Measurements from ENCODE around the gene UTP14C. TPM values are rescaled to one million over a fixed set of nuclear protein-coding genes. Genes with fewer than 3 reads are reported as not detected.
A peak's percentile ranks its signal among the peaks of the same experiment; 100 is the strongest.
"Not testable (repeated sequence)": the region's sequence is repeated elsewhere in the genome, so short reads cannot be mapped to it uniquely, and the experiment has no call there.

UTP14C gene
- total RNA-seq, 2 donors from 2014 or later, result 19.9 to 20.9 TPM

- ATAC-seq (peak; percentile 46), DNase-seq (peak in 1 of 2 donors; percentile 23)
- intact Hi-C loops (cut with DNase I, micrococcal nuclease), result no loop called here
These were observed 5.1 kb downstream of the UTP14C start for GRCh38 chr13:52029569-52029968.

DNA sequence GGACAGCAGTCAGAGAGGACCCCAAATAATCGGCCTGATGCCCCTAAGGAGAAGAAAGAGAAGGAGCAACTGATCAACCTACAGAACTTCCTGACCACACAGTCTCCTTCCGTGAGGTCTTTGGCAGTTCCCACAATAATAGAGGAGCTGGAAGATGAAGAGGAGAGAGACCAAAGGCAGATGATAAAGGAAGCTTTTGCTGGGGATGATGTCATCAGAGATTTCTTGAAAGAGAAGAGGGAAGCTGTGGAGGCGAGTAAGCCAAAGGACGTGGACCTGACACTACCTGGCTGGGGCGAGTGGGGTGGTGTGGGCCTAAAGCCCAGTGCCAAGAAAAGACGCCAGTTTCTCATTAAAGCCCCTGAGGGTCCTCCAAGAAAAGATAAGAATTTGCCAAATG, 5.9 kb downstream of the UTP14C start:
- intact Hi-C loops (cut with DNase I, micrococcal nuclease); DNase-seq; ATAC-seq: not testable (repeated sequence)

- ATAC-seq (no peak), DNase-seq (no peak)
- intact Hi-C loops (cut with DNase I, micrococcal nuclease), result no loop called here
These were observed 8.5 kb downstream of the UTP14C start for GRCh38 chr13:52033039-52033438.

DNA sequence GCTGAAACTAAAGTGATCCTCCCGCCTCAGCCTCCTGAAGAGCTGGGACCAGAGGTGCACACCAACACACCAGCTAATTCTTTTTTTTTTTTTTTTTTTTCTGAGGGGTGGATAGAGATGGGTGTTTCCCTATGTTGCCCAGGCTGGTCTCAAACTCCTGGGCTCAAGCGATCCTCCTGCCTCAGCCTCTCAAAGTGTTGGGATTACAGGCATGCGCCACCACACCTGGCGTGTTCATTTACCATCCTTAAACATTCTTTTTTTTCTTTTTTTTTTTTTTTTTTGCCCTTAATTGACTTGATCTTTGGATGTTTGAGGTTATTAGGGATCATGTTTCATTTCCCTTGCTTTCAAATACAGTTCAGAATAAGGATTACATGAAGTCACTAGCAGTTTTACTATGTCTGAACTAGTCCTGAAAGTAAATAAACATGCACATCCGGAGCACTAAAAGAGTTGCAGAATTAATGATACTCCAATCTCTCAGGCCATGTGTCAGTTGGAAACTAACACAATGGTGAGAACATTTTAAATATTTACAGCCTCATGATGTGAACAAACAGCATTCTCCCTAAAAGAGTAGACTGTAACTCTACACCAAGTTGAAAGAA, 10.2 kb downstream of the UTP14C start:
- intact Hi-C loops (cut with DNase I, micrococcal nuclease), result no loop called here
- DNase-seq, result no peak
- no peak for ATAC-seq

DNA sequence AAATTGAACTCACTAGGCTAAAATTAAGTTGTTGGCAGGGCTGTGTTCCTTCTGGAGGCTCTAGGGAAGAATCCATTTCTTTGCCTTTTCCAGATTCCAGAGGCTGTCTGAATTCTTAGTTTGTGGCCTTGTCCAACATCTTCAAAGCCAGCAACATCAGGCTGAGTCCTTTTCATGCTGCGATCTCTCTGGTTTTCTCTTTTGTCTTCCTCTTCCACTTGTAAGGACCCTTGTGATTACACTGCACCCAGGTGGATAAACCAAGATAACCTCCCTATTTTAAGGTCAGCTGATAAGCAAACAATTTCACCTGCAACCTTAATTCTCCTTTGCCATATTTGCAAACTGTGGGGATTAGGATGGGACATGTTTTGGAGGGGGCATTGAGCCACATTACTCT, 11.5 kb downstream of the UTP14C start:
- no peak for ATAC-seq
- no peak for DNase-seq
- intact Hi-C loops (cut with DNase I, micrococcal nuclease), result no loop called here

DNA sequence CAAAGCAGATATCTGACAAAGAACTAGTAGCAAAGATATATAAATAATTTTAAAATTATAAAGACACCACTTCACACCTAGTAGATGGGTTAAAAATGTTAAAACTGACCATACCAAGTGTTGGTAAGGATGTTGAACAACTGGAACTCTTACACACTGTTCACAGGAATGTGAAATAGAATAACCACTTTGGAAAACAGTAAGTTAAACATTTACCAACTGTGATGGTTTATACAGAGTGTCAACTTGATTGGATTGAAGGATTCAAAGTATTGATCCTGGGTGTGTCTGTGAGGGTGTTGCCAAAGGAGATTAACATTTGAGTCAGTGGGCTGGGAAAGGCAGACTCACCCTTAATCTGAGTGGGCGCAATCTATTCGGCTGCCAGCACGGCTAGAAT, 19.2 kb downstream of the UTP14C start:
- ATAC-seq (no peak), DNase-seq (no peak)
- intact Hi-C loops (cut with DNase I, micrococcal nuclease), result no loop called here

DNA sequence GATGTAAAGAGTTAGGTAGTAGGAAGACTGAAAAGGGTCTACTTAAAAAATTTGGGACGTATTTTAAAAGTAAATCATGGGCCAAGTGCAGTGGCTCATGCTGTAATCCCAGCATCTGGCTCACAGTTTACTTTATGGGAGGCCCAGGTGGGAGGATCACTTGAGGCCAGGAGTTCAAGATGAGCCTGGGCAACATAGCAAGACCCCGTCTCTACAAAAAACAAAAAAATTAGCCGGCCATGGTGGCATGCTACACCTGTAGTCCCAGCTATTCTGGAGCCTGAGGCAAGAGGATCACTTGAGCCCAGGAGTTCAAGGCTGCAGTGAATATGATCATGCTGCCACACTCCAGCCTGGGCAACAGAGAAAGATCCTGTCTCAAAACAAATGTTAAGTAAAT, 23.0 kb downstream of the UTP14C start:
- DNase-seq (no peak), ATAC-seq (no peak)
- intact Hi-C loops (cut with DNase I, micrococcal nuclease), result no loop called here

DNA sequence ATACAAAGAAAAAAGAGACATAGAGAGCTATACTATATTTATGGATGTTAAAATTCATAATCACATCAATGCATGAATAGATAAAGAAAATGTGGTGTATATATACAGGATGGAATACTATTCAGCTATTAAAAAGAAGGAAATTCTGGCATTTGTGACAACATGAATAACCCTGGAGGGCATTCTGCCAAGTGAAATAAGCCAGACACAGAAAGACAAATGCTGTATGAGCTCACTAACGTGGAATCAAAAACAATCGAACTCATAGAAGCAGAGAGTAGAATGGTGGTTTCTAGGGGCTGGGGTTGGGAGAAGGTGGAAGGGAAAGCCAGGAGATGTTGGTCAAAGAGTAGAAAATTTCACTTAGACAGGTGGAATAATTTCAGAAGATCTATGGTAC, 24.0 kb downstream of the UTP14C start:
- ATAC-seq (no peak), DNase-seq (no peak)
- intact Hi-C loops (cut with DNase I, micrococcal nuclease), result no loop called here

GRCh38 chr13:52051400-52051799, 26.9 kb downstream of the UTP14C start:
- ATAC-seq, result no peak
- intact Hi-C loops (cut with DNase I, micrococcal nuclease), result no loop called here
- no peak for DNase-seq

- intact Hi-C loops (cut with DNase I, micrococcal nuclease), result no loop called here
- ATAC-seq (no peak), DNase-seq (no peak)
These were observed 29.0 kb downstream of the UTP14C start for GRCh38 chr13:52053460-52053859.

GRCh38 chr13:52061064-52061463, 36.6 kb downstream of the UTP14C start:
- DNase-seq; ATAC-seq; intact Hi-C loops (cut with DNase I, micrococcal nuclease): not testable (repeated sequence)

DNA sequence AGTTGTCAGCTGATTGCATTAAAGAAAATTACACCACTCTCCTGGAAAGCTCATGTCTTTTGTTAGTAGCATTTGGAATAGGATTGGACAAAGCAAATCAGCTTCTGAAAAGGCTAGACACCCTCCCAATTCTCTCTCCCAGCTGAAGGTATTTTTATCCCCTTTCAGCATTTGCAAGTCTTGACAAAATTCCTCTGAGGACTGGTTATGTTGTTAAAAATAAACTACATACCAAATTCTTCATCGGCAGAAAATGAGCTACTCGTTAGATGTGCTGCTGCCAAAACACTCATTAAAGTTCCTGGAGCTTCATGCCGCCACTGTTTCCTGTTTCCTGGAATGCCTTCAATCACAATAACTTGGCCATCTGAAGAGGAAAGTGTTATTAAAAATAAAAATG, 37.1 kb downstream of the UTP14C start:
- intact Hi-C loops (cut with DNase I, micrococcal nuclease), result no loop called here
- ATAC-seq, result no peak
- DNase-seq, result no peak

GRCh38 chr13:52067237-52067636, 42.7 kb downstream of the UTP14C start:
- ATAC-seq (no peak), DNase-seq (no peak)
- intact Hi-C loops (cut with DNase I, micrococcal nuclease), result no loop called here

DNA sequence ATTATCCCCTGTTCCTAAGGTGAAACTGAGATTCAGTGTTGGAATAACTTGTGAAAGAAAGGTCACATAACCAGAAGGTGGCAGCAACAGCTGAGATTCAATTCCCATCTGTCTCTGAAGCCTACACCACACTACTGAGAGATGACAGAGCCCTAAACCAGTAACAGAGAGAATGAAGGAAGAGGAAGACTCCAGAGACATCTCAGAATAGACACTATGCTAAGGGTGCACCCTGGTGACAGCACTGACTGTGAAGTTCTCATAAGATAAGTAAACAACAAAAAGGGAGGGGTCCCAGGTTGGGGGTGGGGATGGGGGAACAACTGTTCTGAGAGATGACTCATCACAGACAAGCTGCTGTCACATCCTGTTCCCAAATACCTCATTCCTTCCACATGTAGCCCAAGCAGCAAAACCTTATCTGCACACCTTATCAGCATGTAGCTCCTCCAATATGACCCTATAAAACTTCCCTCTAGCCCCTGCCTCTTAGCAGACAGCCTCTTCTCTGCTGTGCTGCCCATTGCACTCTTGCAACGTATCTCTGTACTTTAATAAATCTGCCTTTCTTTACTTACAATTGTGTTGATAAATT, 46.5 kb downstream of the UTP14C start:
- ATAC-seq, result peak; percentile 44
- no peak for DNase-seq
- intact Hi-C loops (cut with DNase I, micrococcal nuclease), result no loop called here

Other genes starting within 250 kb of the UTP14C start
- 10 to 100 TPM; 15.2 to 15.3 TPM for gene DHRS12, start 220.5 kb upstream of the UTP14C start, total RNA-seq
- under 1 TPM; 0.06 to 0.11 TPM for gene TMEM272, start 179.5 kb upstream of the UTP14C start, total RNA-seq
- gene CCDC70, start 162.7 kb upstream of the UTP14C start, total RNA-seq, result not detected
- 10 to 100 TPM; 18.5 to 27.6 TPM for gene ATP7B, start 13.2 kb upstream of the UTP14C start, total RNA-seq
- gene ALG11, start 12.3 kb upstream of the UTP14C start, total RNA-seq, result 10 to 100 TPM; 37.2 to 37.7 TPM
- under 1 TPM in 1 of 2 donors, not detected in 1; 0.20 TPM for gene NEK5, start 104.4 kb downstream of the UTP14C start, total RNA-seq
- gene NEK3, start 134.9 kb downstream of the UTP14C start, total RNA-seq, result 10 to 100 TPM; 32.6 to 35.4 TPM

All from left colon (tissue), 2 donors.